ENCODE results near the gene SLC25A43.

Gene SLC25A43

GRCh38 chrX:119442286-119442685 lies 43.1 kb downstream of the SLC25A43 start:
- TF ChIP-seq CTCF (IDR thresholded peaks at IDR 0.05; ENCODE audit: low read length, missing control alignments) = no peak
- H3K4me3 ChIP-seq (replicated peaks; ENCODE audit: low read depth, low read length) = no peak overlapping the region
- DNase-seq (ENCODE audit: low read depth) = no peak

DNA sequence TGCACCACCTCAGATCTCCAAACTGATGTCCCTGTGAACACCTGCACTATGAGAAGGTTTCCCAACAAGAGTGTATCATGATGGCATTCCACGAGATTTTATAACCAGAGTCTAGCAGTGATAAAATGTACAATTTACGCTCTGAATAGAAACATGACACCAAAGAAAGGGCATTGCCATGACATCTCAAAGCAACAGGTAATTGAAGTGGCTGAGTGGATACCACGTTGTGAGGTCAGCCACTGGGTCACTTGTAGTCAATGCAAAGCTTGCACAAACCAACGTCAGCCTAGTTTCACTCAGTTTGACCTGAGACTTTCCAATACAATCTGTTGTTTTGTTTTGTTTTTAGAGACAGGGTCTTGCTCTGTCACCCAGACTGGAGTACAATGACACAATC lies 54.1 kb downstream of the SLC25A43 start:
- no peak for DNase-seq (ENCODE audit: low read depth)
- no peak overlapping the region for H3K4me3 ChIP-seq (replicated peaks; ENCODE audit: low read depth, low read length)
- TF ChIP-seq CTCF (IDR thresholded peaks at IDR 0.05; ENCODE audit: low read length, missing control alignments) = no peak

DNA sequence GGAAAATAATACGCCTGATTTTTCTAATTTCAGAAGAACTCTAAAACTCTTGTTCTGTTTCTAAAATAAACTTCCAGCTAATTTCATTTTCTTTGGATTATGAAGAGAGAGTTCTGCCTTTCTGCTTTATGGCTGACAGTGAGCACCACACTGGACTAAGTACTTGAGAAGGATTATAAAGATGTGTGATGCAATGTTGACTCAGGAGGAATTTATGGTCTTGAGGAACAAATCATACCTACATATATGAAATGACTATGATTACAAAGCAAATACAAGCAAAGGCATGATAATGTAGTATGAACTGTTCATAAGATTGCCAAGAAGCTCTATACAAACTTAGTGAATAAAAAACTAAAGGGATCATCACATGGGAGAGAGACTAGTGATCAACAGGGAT lies 56.1 kb downstream of the SLC25A43 start:
- TF ChIP-seq CTCF (IDR thresholded peaks at IDR 0.05; ENCODE audit: low read length, missing control alignments) = no peak
- H3K4me3 ChIP-seq (replicated peaks; ENCODE audit: low read depth, low read length) = no peak overlapping the region
- DNase-seq (ENCODE audit: low read depth) = peak; percentile 16

GRCh38 chrX:119459181-119459580 lies 60.0 kb downstream of the SLC25A43 start:
- TF ChIP-seq CTCF (IDR thresholded peaks at IDR 0.05; ENCODE audit: low read length, missing control alignments) = no peak
- no peak for DNase-seq (ENCODE audit: low read depth)
- no peak overlapping the region for H3K4me3 ChIP-seq (replicated peaks; ENCODE audit: low read depth, low read length)

- no peak overlapping the region for H3K4me3 ChIP-seq (replicated peaks; ENCODE audit: low read depth, low read length)
- DNase-seq (ENCODE audit: low read depth) = no peak
- TF ChIP-seq CTCF (IDR thresholded peaks at IDR 0.05; ENCODE audit: low read length, missing control alignments) = no peak
Observed at GRCh38 chrX:119465555-119465954, 66.4 kb downstream of the SLC25A43 start.

- no peak for DNase-seq (ENCODE audit: low read depth)
- H3K4me3 ChIP-seq (replicated peaks; ENCODE audit: low read depth, low read length) = no peak overlapping the region
- no peak for TF ChIP-seq CTCF (IDR thresholded peaks at IDR 0.05; ENCODE audit: low read length, missing control alignments)
Observed at GRCh38 chrX:119466970-119467369, 67.8 kb downstream of the SLC25A43 start.

DNA sequence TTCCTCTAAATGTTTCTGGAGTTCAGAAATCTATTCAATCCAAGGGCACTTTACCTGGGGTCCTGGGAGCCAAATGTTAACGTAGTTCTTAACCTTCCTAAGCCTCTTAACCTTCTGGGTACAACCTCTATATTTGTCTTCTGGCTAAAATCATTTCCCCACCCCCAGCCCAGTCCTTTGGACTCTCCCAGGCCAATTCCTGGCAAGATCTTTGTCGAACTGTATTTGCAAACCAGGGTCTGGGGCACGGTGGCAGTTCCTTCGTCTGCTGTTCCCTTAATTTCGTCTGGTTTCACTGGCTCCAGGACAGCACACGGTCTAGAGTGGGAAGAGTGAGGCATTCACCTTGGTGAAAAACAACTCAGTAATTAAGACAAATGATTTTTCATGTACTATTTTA lies 68.3 kb downstream of the SLC25A43 start:
- H3K4me3 ChIP-seq (replicated peaks; ENCODE audit: low read depth, low read length) = no peak overlapping the region
- DNase-seq (ENCODE audit: low read depth) = no peak
- TF ChIP-seq CTCF (IDR thresholded peaks at IDR 0.05; ENCODE audit: low read length, missing control alignments) = no peak
